ENCODE results near the gene ARNT2.
"Not testable (repeated sequence)": the region's sequence is repeated elsewhere in the genome, so short reads cannot be mapped to it uniquely, and the experiment has no call there.

ARNT2 gene

GRCh38 chr15:80640531-80641121 lies 236.4 kb downstream of the ARNT2 start:
- no peak for DNase-seq (ENCODE audit: extremely low read depth, insufficient read length)
- H3K4me3 ChIP-seq (replicated peaks; ENCODE audit: low read depth, low read length): no peak overlapping the region
- H3K36me3 ChIP-seq (ENCODE audit: control insufficient read depth, insufficient read depth, low read length): no peaks in the 10 kb centered on the region
- no peak for TF ChIP-seq CTCF (IDR thresholded peaks at IDR 0.05; ENCODE audit: insufficient read depth, low read length, poor library complexity, severe bottlenecking)
- peaks cover 1% of the 10 kb centered on the region; the same call in 1 of the 2 replicates for H3K27me3 ChIP-seq (replicated peaks; ENCODE audit: control insufficient read depth, insufficient read depth, low read length)

GRCh38 chr15:80641384-80641783 lies 237.2 kb downstream of the ARNT2 start:
- no peak overlapping the region for H3K4me3 ChIP-seq (replicated peaks; ENCODE audit: low read depth, low read length)
- H3K27me3 ChIP-seq (replicated peaks; ENCODE audit: control insufficient read depth, insufficient read depth, low read length): peaks cover 1% of the 10 kb centered on the region; the same call in 1 of the 2 replicates
- H3K36me3 ChIP-seq (ENCODE audit: control insufficient read depth, insufficient read depth, low read length): no peaks in the 10 kb centered on the region
- no peak for TF ChIP-seq CTCF (IDR thresholded peaks at IDR 0.05; ENCODE audit: insufficient read depth, low read length, poor library complexity, severe bottlenecking)
- DNase-seq (ENCODE audit: extremely low read depth, insufficient read length): no peak

- Histone ChIP-seq H3K27me3 (replicated peaks; ENCODE audit: control insufficient read depth, insufficient read depth, low read length) (no peaks in the 10 kb centered on the region), H3K36me3 (ENCODE audit: control insufficient read depth, insufficient read depth, low read length) (no peaks in the 10 kb centered on the region), H3K4me3 (replicated peaks; ENCODE audit: low read depth, low read length) (no peak overlapping the region)
- no peak for DNase-seq (ENCODE audit: extremely low read depth, insufficient read length)
- TF ChIP-seq CTCF (IDR thresholded peaks at IDR 0.05; ENCODE audit: insufficient read depth, low read length, poor library complexity, severe bottlenecking): no peak
These were observed 239.3 kb downstream of the ARNT2 start for GRCh38 chr15:80643431-80643951.

- Histone ChIP-seq H3K4me3 (replicated peaks; ENCODE audit: low read depth, low read length) (no peak overlapping the region), H3K27me3 (replicated peaks; ENCODE audit: control insufficient read depth, insufficient read depth, low read length) (no peaks in the 10 kb centered on the region), H3K36me3 (ENCODE audit: control insufficient read depth, insufficient read depth, low read length) (no peaks in the 10 kb centered on the region)
- no peak for DNase-seq (ENCODE audit: extremely low read depth, insufficient read length)
- no peak for TF ChIP-seq CTCF (IDR thresholded peaks at IDR 0.05; ENCODE audit: insufficient read depth, low read length, poor library complexity, severe bottlenecking)
These were observed 241.4 kb downstream of the ARNT2 start for GRCh38 chr15:80645494-80646065.

GRCh38 chr15:80647424-80647823 lies 243.2 kb downstream of the ARNT2 start:
- H3K4me3 ChIP-seq (replicated peaks; ENCODE audit: low read depth, low read length); DNase-seq (ENCODE audit: extremely low read depth, insufficient read length); H3K36me3 ChIP-seq (ENCODE audit: control insufficient read depth, insufficient read depth, low read length); H3K27me3 ChIP-seq (replicated peaks; ENCODE audit: control insufficient read depth, insufficient read depth, low read length): not testable (repeated sequence)
